Natural killer cell (primary cell): ENCODE data around the gene HBZ. TPM values are rescaled to one million over a fixed set of nuclear protein-coding genes. Genes with fewer than 3 reads are reported as not detected.

Source experiments
- ATAC-seq, 3 donors: fragments of 150-1000 bp in 2 of 3; fragments of 200-7000 bp in 1 of 3; cut with Tn5 transposase; 1 replicate in 1 of 3; 2 replicates in 2 of 3; pipeline ENCODE4 v1.10.0; 2021; ENCODE audit warnings: mild to moderate bottlenecking in 2 of 3, moderate library complexity in 2 of 3
- DNase-seq, 2 donors: peaks; one replicate each; pipeline versions ENCODE4 v3.0.0 to v3.0.0-alpha.2; 2013 to 2021; ENCODE audit warnings: mixed read lengths in 1 of 2
- H3K27ac ChIP-seq: one replicate; pipeline ENCODE4 v1.5.1; 2013; ENCODE audit warnings: mild to moderate bottlenecking, low read length
- H3K27me3 ChIP-seq: one replicate; pipeline ENCODE4 v1.6.1; 2013; ENCODE audit warnings: low read length; ENCODE audit not compliant: control insufficient read depth, insufficient read depth
- H3K36me3 ChIP-seq: one replicate; pipeline ENCODE4 v1.6.1; 2013; ENCODE audit warnings: low read length; ENCODE audit not compliant: control insufficient read depth, insufficient read depth
- H3K4me1 ChIP-seq: one replicate; pipeline ENCODE4 v1.6.1; 2013; ENCODE audit warnings: low read length; ENCODE audit not compliant: control insufficient read depth, insufficient read depth
- H3K4me3 ChIP-seq: one replicate; pipeline ENCODE4 v1.5.1; 2013; ENCODE audit warnings: low read length
- H3K9me3 ChIP-seq: one replicate; pipeline ENCODE4 v1.6.1; 2013; ENCODE audit warnings: low read length; ENCODE audit not compliant: control insufficient read depth, insufficient read depth
- H3K27ac Mint-ChIP-seq, 2 donors: one replicate each; pipeline ENCODE4 v1.8.0; 2022; ENCODE audit warnings: mild to moderate bottlenecking in 2 of 2, mixed read lengths in 2 of 2, moderate library complexity in 1 of 2
- H3K27me3 Mint-ChIP-seq, 2 donors: one replicate each; pipeline ENCODE4 v1.8.0; 2022; ENCODE audit warnings: low read depth in 2 of 2, mixed read lengths in 2 of 2
- H3K36me3 Mint-ChIP-seq: one replicate; pipeline ENCODE4 v1.8.0; 2022; ENCODE audit warnings: mixed read lengths
- H3K4me1 Mint-ChIP-seq, 2 donors: one replicate each; pipeline ENCODE4 v1.8.0; 2022; ENCODE audit warnings: mixed read lengths in 2 of 2
- H3K4me3 Mint-ChIP-seq: one replicate; pipeline ENCODE4 v1.8.0; 2022; ENCODE audit warnings: mild to moderate bottlenecking, moderate library complexity, mixed read lengths
- H3K9me3 Mint-ChIP-seq, 2 donors: one replicate each; pipeline ENCODE4 v1.8.0; 2022; ENCODE audit warnings: mixed read lengths in 2 of 2
- WGBS: methylation state at CpG from one replicate; pipeline ENCODE4 v1.1.7; 2013; ENCODE audit warnings: missing lambda C conversion rate; ENCODE audit not compliant: insufficient coverage; 5-methylcytosine and 5-hydroxymethylcytosine counted together
- intact Hi-C: fragments of 100-400 bp; cut with micrococcal nuclease; formaldehyde crosslinking; loops from one replicate; pipeline ENCODE4 v1.14.2; 2022
- total RNA-seq, 4 donors: library from RNA; stranded (reverse); fragments of 120-200 nt in 1 of 4; gene quantifications; one replicate each; pipeline versions ENCODE4 v1.2.3 to v1.2.4, GENCODE V29; 2013 to 2022
- TF ChIP-seq, protein P1 (sequence below): fragments of 200-600 bp; IDR thresholded peaks from one replicate; pipeline ENCODE4 v1.8.0; 2022; ENCODE audit warnings: antibody characterized with exemption

The HBZ gene
- total RNA-seq, 3 donors from 2014 or later (not counting 1 experiment from before 2014, with no cell fraction given), result not detected

DNA sequence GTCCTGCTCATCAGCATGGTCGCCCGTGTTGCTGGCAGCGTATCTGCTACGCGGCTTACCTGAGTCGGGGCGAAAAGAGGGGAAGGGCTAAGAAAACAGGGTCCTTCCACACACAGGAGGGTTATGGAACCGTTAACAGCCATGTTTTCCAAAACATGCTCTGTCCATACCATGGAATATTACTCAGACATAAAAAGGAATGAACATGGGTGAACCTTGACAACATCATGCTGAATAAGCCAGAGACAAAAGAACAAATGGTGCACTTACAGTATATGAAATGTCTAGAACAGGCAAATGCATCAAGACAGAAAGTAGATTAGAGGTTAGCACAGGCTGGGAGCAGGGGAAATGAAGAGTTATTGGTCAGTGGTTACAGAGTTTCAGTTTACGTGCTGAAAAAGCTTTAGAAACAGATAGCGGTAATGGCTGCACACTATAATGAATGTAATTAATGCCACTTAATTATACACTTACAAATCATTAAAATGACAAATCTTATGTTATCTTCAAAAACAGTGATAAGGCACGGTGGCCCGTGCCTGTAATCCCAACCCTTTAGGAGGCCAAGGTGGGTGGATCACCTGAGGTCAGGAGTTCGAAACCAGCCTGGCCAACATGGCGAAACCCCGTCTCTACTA is 21.8 kb upstream of the HBZ start:
- intact Hi-C loops, result no loop called here

DNA sequence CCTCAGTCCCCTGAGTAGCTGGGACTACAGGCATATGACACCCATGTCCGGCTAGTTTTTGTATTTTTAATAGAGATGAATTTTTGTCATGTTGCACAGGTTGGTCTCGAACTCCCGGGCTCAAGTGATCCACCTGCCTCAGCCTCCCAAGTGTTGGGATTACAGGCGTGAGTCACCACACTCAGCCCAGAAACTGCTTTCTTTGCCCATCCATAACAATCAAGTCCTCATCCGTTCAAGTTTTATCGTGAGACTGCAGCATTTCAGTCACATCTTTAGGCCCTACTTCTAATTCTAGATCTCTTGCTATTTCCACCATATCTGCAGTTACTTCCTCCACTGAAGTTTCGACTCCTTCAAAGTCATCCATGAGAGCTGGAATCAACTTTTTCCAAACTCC is 20.3 kb upstream of the HBZ start:
- ATAC-seq, result no peak
- intact Hi-C loops, result no loop called here
- no peak for DNase-seq
- H3K36me3 Mint-ChIP-seq, result no peaks in the 10 kb centered on the region
- 97% methylated on average over 6 of the region's 7 CpGs for WGBS
- Histone ChIP-seq H3K27ac (no peak overlapping the region), H3K4me1 (peaks cover 34% of the 10 kb centered on the region), H3K36me3 (no peaks in the 10 kb centered on the region), H3K4me3 (no peak overlapping the region), H3K27me3 (no peaks in the 10 kb centered on the region), H3K9me3 (no peaks in the 10 kb centered on the region)
- no peaks in the 10 kb centered on the region for H3K9me3 Mint-ChIP-seq
- H3K27ac Mint-ChIP-seq, result peak overlapping the region in 1 of 2 donors; percentile 44
- TF ChIP-seq, protein P1, sequence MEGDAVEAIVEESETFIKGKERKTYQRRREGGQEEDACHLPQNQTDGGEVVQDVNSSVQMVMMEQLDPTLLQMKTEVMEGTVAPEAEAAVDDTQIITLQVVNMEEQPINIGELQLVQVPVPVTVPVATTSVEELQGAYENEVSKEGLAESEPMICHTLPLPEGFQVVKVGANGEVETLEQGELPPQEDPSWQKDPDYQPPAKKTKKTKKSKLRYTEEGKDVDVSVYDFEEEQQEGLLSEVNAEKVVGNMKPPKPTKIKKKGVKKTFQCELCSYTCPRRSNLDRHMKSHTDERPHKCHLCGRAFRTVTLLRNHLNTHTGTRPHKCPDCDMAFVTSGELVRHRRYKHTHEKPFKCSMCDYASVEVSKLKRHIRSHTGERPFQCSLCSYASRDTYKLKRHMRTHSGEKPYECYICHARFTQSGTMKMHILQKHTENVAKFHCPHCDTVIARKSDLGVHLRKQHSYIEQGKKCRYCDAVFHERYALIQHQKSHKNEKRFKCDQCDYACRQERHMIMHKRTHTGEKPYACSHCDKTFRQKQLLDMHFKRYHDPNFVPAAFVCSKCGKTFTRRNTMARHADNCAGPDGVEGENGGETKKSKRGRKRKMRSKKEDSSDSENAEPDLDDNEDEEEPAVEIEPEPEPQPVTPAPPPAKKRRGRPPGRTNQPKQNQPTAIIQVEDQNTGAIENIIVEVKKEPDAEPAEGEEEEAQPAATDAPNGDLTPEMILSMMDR, result no peak
- H3K4me1 Mint-ChIP-seq, result peaks cover 34 to 37% of the 10 kb centered on the region in 2 donors
- H3K4me3 Mint-ChIP-seq, result no peak overlapping the region
- H3K27me3 Mint-ChIP-seq, result no peaks in the 10 kb centered on the region

More for the DNA sequence above, 21.8 kb upstream of the HBZ start:
- Mint-ChIP-seq H3K4me1 (peaks cover 37 to 40% of the 10 kb centered on the region in 2 donors), H3K27ac (peak overlapping the region; percentile 76 to 85), H3K36me3 (no peaks in the 10 kb centered on the region), H3K4me3 (no peak overlapping the region), H3K27me3 (no peaks in the 10 kb centered on the region), H3K9me3 (no peaks in the 10 kb centered on the region)
- Histone ChIP-seq H3K36me3 (no peaks in the 10 kb centered on the region), H3K9me3 (no peaks in the 10 kb centered on the region), H3K27me3 (no peaks in the 10 kb centered on the region), H3K4me3 (no peak overlapping the region), H3K27ac (no peak overlapping the region), H3K4me1 (peaks cover 43% of the 10 kb centered on the region)
- DNase-seq, result no peak
- peak in 2 of 3 donors; percentile 29 to 43 for ATAC-seq
- TF ChIP-seq, protein P1, result no peak
- 98% methylated on average over 13 of the region's 15 CpGs for WGBS

DNA sequence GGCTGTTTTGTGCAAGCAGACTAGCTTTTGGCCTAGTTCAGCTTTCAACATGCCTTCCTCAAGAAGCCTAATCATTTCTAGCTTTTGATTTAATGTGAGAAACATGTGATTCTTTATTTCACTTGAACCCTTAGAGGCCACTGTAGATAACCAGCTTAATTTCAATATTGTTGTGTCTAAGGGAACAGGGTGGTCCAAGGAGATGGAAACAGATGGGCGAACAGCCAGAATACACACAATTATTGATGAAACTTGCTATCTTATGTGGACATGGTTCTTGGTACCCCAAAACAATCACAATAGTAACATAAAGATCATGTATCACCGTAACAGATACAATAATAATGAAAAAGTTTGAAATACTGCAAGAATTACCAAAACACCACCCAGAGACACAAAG is 18.7 kb upstream of the HBZ start:
- no peaks in the 10 kb centered on the region for H3K27me3 Mint-ChIP-seq
- Histone ChIP-seq H3K9me3 (no peaks in the 10 kb centered on the region), H3K36me3 (no peaks in the 10 kb centered on the region), H3K4me3 (no peak overlapping the region), H3K27ac (no peak overlapping the region), H3K4me1 (peaks cover 28% of the 10 kb centered on the region), H3K27me3 (no peaks in the 10 kb centered on the region)
- DNase-seq (no peak), ATAC-seq (no peak)
- H3K9me3 Mint-ChIP-seq, result no peaks in the 10 kb centered on the region
- peak overlapping the region in 1 of 2 donors; percentile 56 for H3K27ac Mint-ChIP-seq
- intact Hi-C loops, result no loop called here
- H3K4me3 Mint-ChIP-seq, result no peak overlapping the region
- TF ChIP-seq, protein P1, result no peak
- H3K4me1 Mint-ChIP-seq, result peaks cover 37 to 44% of the 10 kb centered on the region in 2 donors
- H3K36me3 Mint-ChIP-seq, result no peaks in the 10 kb centered on the region
- WGBS, result 100% methylated on average over 1 of the region's 2 CpGs

DNA sequence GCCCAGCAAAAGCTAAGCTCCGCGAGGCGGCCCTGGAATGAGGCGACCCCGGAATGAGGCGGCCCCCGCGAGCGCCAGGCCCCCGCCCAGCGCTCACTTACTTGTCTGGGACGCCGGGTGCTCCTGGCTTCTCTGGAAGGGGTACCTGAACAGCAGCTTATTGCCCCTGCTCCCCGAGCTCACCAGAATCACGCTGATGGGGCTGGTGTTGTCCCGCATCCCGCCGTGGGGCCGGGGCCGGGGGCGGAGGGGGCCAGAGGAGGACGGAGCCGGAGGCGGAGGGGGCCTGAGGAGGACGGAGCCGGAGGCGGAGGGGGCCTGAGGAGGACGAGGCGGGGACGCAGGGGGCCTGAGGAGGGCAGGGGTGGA is 14.4 kb upstream of the HBZ start:
- H3K4me1 ChIP-seq, result peaks cover 14% of the 10 kb centered on the region
- Mint-ChIP-seq H3K4me1 (peaks cover 15 to 19% of the 10 kb centered on the region in 2 donors), H3K4me3 (peak overlapping the region; percentile 87), H3K9me3 (no peaks in the 10 kb centered on the region), H3K36me3 (no peaks in the 10 kb centered on the region), H3K27me3 (no peaks in the 10 kb centered on the region), H3K27ac (peak overlapping the region; percentile 95)
- WGBS, result under 1% methylated on average over 29 of the region's 30 CpGs
- H3K27ac ChIP-seq, result peak overlapping the region; percentile 76
- no peaks in the 10 kb centered on the region for H3K36me3 ChIP-seq
- peak overlapping the region; percentile 80 for H3K4me3 ChIP-seq
- H3K27me3 ChIP-seq, result no peaks in the 10 kb centered on the region
- TF ChIP-seq, protein P1, result no peak
- DNase-seq (peak; percentile 40 to 44), ATAC-seq (peak in 2 of 3 donors; percentile 28 to 32)
- H3K9me3 ChIP-seq, result no peaks in the 10 kb centered on the region
- intact Hi-C loops, result no loop called here
